WERI-Rb-1 (cell line): ENCODE data around the gene CREBZF.
A peak's percentile ranks its signal among the peaks of the same experiment; 100 is the strongest.

ENCODE experiments used
- DNase-seq: peaks from one replicate; pipeline ENCODE4 v3.0.0-alpha.2; 2020
- H3K27ac ChIP-seq: fragments of 250-450 bp; sonication (Bioruptor Pico); 2 replicates; pipeline ENCODE4 v1.5.1; 2020; ENCODE audit warnings: mild to moderate bottlenecking, moderate library complexity
- H3K27me3 ChIP-seq: fragments of 250-450 bp; sonication (Bioruptor Pico); 2 replicates; pipeline ENCODE4 v1.5.1; 2021; ENCODE audit warnings: mild to moderate bottlenecking, low read depth, moderate library complexity; ENCODE audit not compliant: insufficient read depth, severe bottlenecking
- H3K36me3 ChIP-seq: fragments of 250-450 bp; sonication (Bioruptor Pico); 2 replicates; pipeline ENCODE4 v1.5.1; 2020; ENCODE audit warnings: mild to moderate bottlenecking, moderate library complexity
- H3K4me3 ChIP-seq: 2 replicates; pipeline ENCODE4 v1.5.1; 2011; ENCODE audit warnings: low read depth, mild to moderate bottlenecking, control low read depth, low read length
- H3K9me3 ChIP-seq: fragments of 250-450 bp; sonication (Bioruptor Pico); 2 replicates; pipeline ENCODE4 v1.5.1; 2021; ENCODE audit warnings: mild to moderate bottlenecking, moderate library complexity; ENCODE audit not compliant: severe bottlenecking
- CTCF ChIP-seq: IDR thresholded peaks from 2 replicates; pipeline ENCODE4 v1.5.1; 2011; ENCODE audit warnings: low read depth, mild to moderate bottlenecking, control low read depth, inconsistent platforms, low read length

CREBZF gene

DNA sequence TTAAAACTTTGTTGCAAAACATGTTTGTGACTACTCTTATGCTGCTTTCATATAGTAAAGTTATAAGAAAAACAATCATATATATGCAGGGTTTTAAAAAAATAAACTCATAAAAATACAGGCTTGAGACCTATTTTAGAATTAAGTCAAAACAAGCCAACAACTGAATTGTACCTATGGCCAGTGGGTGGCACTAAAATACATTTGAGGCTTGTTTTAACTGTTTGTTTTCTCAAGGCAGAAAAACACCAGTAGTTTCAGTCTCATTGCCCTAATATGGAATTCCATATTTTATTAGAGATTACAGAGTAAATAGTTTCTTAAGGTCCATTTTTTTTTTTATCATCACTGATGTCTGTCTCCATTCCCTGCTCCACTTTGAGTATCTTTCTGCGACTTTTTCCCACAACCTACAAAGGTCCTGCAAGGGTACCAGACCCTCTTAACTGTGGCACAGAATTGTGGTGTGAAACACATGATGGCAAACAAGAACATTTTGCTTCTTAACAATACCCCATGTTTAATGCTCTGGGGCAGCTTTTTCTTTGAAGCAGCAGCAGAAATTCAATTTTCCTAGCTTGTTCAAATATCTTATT lies 29.6 kb upstream of the CREBZF start:
- Histone ChIP-seq H3K9me3 (no peaks in the 10 kb centered on the region), H3K36me3 (no peaks in the 10 kb centered on the region), H3K27ac (no peak overlapping the region), H3K27me3 (no peaks in the 10 kb centered on the region), H3K4me3 (no peak overlapping the region)
- DNase-seq = no peak
- TF ChIP-seq CTCF = peak; percentile 39; the same call in 1 of the 2 replicates

- Histone ChIP-seq H3K4me3 (no peak within 1 kb of the TSS), H3K27me3 (no peaks in the 10 kb centered on the region), H3K9me3 (no peaks in the 10 kb centered on the region), H3K36me3 (no peaks in the 10 kb centered on the region), H3K27ac (no peak within 1 kb of the TSS)
- DNase-seq = no peak
- TF ChIP-seq CTCF = no peak
These were observed 21.0 kb upstream of the CREBZF start, which contains the start of gene CCDC89 for GRCh38 chr11:85685820-85686459. CCDC89 (minus strand) TSS chr11:85686195; CDS start chr11:85686130, 65 bp downstream.

DNA sequence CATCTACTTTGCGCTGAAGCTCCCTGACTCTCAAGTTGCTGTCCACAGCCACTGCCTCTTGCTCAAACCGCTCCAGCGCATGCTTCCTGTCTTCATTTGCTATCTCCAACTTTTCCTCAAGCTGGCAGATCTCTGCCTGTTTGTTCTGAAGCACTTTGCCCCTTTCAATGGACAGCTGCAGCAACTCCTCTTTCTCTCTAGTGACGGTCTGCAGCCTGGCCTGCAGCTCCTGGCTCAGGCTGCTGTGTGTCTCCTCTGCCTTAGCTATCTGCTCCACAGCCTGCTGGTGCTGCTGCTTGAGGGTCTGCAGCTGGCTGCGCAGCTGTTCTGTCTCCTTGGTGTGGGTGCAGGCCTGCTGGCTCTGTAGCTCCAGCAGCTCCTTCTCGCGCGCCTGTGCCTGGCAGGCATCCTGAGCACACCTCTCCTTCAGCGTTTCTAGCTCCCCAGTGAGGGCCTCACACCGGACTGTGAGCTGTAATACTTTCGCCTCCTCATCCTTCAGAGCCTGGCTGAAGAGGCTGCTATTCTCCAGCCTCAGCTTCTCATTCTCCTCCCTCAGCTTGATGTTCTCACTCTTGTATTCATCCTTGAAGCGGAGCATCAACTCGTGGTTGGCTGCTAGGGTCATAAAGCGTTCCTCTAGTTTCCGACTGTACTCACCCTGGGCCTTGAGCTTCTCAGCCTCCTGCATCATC lies 20.3 kb upstream of the CREBZF start:
- Histone ChIP-seq H3K9me3 (no peaks in the 10 kb centered on the region), H3K36me3 (no peaks in the 10 kb centered on the region), H3K4me3 (no peak overlapping the region), H3K27me3 (no peaks in the 10 kb centered on the region), H3K27ac (no peak overlapping the region)
- no peak for DNase-seq
- no peak for TF ChIP-seq CTCF

DNA sequence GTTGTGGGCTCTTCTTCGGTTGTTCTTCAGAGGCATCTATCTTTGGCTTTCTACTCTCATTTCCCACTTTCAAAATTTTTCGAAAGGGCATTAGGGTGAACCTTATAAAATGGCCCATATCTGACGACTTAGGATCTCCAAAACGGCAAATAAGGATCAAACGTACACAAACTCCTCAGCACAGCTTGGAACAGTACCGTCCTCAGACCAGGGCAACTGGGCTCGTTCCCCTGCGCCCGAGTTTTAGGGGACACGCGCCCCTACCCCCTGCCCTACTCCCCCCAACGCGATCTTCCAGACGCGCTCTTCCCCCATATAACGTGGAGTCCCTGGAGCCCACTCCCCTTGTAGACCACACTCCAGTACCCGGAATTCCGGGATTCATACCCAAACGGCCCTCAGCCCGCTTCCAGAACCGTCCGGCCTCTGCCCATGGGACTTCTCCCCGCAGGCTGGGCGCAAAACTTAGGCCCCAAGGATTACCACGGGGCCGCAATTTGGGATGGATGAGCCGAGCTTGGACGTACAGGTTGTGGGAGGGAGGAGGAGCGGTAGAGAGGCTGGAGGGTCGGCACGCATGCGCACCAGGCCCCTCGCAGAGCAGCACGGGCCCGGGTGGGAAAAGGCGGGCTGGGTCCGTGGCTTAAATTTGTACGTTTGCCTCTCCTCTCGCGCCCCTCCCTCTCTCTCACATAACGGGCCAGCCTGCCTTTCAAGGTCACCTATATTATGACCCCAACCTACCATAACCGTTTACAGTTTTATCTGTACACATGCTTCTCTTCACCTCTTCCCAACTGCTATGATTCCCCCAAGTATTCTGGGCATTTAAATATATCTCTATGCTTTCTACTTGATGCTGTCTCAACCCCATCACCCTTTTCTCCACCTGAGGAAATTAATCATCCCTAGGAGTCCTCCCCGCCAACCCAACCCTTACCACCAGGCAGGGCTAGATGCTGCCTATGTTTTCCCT lies 17.7 kb upstream of the CREBZF start:
- peak; percentile 38 for DNase-seq
- Histone ChIP-seq H3K9me3 (no peaks in the 10 kb centered on the region), H3K27me3 (no peaks in the 10 kb centered on the region), H3K4me3 (peak overlapping the region; percentile 40), H3K36me3 (no peaks in the 10 kb centered on the region), H3K27ac (no peak overlapping the region)
- no peak for TF ChIP-seq CTCF

DNA sequence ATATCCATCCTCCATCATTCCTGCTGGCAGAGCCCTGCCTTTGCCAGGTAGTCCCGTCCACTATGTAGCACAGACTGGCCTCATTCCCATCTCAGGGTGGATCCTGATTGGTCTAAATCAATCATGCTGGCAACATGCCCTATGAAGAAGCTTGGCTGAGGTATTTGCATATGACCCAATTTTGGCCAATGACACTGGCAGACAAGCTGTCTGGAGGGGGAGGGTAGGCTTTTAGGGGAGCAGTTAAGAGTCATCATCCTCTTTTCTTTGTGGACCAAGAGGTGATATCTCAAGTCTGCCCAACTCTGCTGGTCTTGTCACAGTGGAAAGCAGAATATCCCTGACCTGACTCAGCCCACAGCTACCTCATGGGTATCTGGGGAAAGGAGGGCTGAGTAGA lies 16.0 kb upstream of the CREBZF start:
- TF ChIP-seq CTCF = no peak
- Histone ChIP-seq H3K27me3 (no peaks in the 10 kb centered on the region), H3K9me3 (no peaks in the 10 kb centered on the region), H3K4me3 (no peak overlapping the region), H3K36me3 (no peaks in the 10 kb centered on the region), H3K27ac (no peak overlapping the region)
- peak; percentile 40 for DNase-seq
